Thymus (tissue), 11 donors: ENCODE data around the gene TGFB2. TPM values are rescaled to one million over a fixed set of nuclear protein-coding genes. Genes with fewer than 3 reads are reported as not detected.

Experiments used
- DNase-seq, 9 donors: peaks; one replicate each; pipeline ENCODE4 v3.0.0-alpha.2; 2013; ENCODE audit warnings: low spot score in 9 of 9, low read depth in 6 of 9, missing footprints in 1 of 9
- H3K27ac ChIP-seq, 2 donors: one replicate each; pipeline ENCODE4 v1.5.1; 2013; ENCODE audit warnings: control low read depth in 1 of 2, low read depth in 1 of 2, low read length in 1 of 2, mild to moderate bottlenecking in 1 of 2, moderate library complexity in 1 of 2
- H3K27me3 ChIP-seq, 2 donors: one replicate each; pipeline ENCODE4 v1.5.1; 2013; ENCODE audit warnings: low read length in 1 of 2; ENCODE audit not compliant: control insufficient read depth in 2 of 2, insufficient read depth in 1 of 2
- H3K36me3 ChIP-seq, 2 donors: one replicate each; pipeline ENCODE4 v1.5.1; 2013; ENCODE audit warnings: low read length in 1 of 2, mild to moderate bottlenecking in 1 of 2, moderate library complexity in 1 of 2; ENCODE audit not compliant: control insufficient read depth in 2 of 2, insufficient read depth in 2 of 2
- H3K4me1 ChIP-seq, 2 donors: one replicate each; pipeline ENCODE4 v1.5.1; 2013; ENCODE audit warnings: low read length in 2 of 2; ENCODE audit not compliant: control insufficient read depth in 2 of 2, insufficient read depth in 2 of 2
- H3K4me3 ChIP-seq, 2 donors: one replicate each; pipeline ENCODE4 v1.5.1; 2013; ENCODE audit warnings: low read length in 2 of 2, control low read depth in 1 of 2, mild to moderate bottlenecking in 1 of 2
- H3K9me3 ChIP-seq, 2 donors: one replicate each; pipeline ENCODE4 v1.5.1; 2013; ENCODE audit warnings: low read length in 1 of 2, mild to moderate bottlenecking in 1 of 2; ENCODE audit not compliant: control insufficient read depth in 2 of 2, insufficient read depth in 1 of 2
- WGBS: extraction: QIAGEN DNeasy Blood & Tissue Kit; methylation state at CpG from one replicate; pipeline ENCODE4 v1.1.7; 2013; 5-methylcytosine and 5-hydroxymethylcytosine counted together
- polyA plus RNA-seq: library from polyadenylated mRNA; stranded (reverse); fragments of 200-250 nt; gene quantifications from one replicate; pipeline ENCODE4 v1.2.3, GENCODE V29; 2013
- total RNA-seq: library from RNA; stranded (reverse); fragments of 120-200 nt; gene quantifications from one replicate; pipeline ENCODE4 v1.2.4, GENCODE V29; 2013
- donor health status: healthy.

The TGFB2 gene
- total and polyA plus RNA-seq, 2 donors, result 0.94 to 1.6 TPM

- 90% methylated on average over 3 of the region's 3 CpGs for WGBS
- H3K27ac ChIP-seq, result no peak overlapping the region
- H3K9me3 ChIP-seq, result no peaks in the 10 kb centered on the region
- H3K4me3 ChIP-seq, result no peak overlapping the region
- no peak for DNase-seq
- no peaks in the 10 kb centered on the region for H3K4me1 ChIP-seq
- H3K36me3 ChIP-seq, result no peaks in the 10 kb centered on the region
- H3K27me3 ChIP-seq, result no peaks in the 10 kb centered on the region
Measured at GRCh38 chr1:218390618-218391017, 45.5 kb downstream of the TGFB2 start.

GRCh38 chr1:218392780-218393179, 47.6 kb downstream of the TGFB2 start:
- 96% methylated on average over 4 of the region's 4 CpGs for WGBS
- Histone ChIP-seq H3K9me3 (no peaks in the 10 kb centered on the region), H3K36me3 (no peaks in the 10 kb centered on the region), H3K27me3 (no peaks in the 10 kb centered on the region), H3K27ac (no peak overlapping the region), H3K4me1 (no peaks in the 10 kb centered on the region), H3K4me3 (no peak overlapping the region)
- no peak for DNase-seq

- Histone ChIP-seq H3K36me3 (no peaks in the 10 kb centered on the region), H3K9me3 (no peaks in the 10 kb centered on the region), H3K27ac (no peak overlapping the region), H3K4me3 (no peak overlapping the region), H3K27me3 (no peaks in the 10 kb centered on the region), H3K4me1 (no peaks in the 10 kb centered on the region)
- 93% methylated on average over 11 of the region's 11 CpGs for WGBS
- peak in 2 of 9 donors; percentile 4 to 26 for DNase-seq
Measured at GRCh38 chr1:218394416-218394815, 49.3 kb downstream of the TGFB2 start.

GRCh38 chr1:218394989-218395388, 49.9 kb downstream of the TGFB2 start:
- WGBS, result over 99% methylated on average over 2 of the region's 2 CpGs
- H3K9me3 ChIP-seq, result no peaks in the 10 kb centered on the region
- no peak overlapping the region for H3K4me3 ChIP-seq
- no peak for DNase-seq
- no peaks in the 10 kb centered on the region for H3K27me3 ChIP-seq
- H3K36me3 ChIP-seq, result no peaks in the 10 kb centered on the region
- no peaks in the 10 kb centered on the region for H3K4me1 ChIP-seq
- H3K27ac ChIP-seq, result peak overlapping the region in 1 of 2 donors; percentile 4

GRCh38 chr1:218395916-218396315, 50.8 kb downstream of the TGFB2 start:
- H3K4me1 ChIP-seq, result no peaks in the 10 kb centered on the region
- no peak overlapping the region for H3K4me3 ChIP-seq
- no peaks in the 10 kb centered on the region for H3K36me3 ChIP-seq
- H3K9me3 ChIP-seq, result no peaks in the 10 kb centered on the region
- no peaks in the 10 kb centered on the region for H3K27me3 ChIP-seq
- WGBS, result 52% methylated on average over 1 of the region's 1 CpG
- DNase-seq, result no peak
- H3K27ac ChIP-seq, result no peak overlapping the region

- no peak for DNase-seq
- Histone ChIP-seq H3K36me3 (no peaks in the 10 kb centered on the region), H3K27me3 (no peaks in the 10 kb centered on the region), H3K4me1 (no peaks in the 10 kb centered on the region), H3K9me3 (no peaks in the 10 kb centered on the region), H3K4me3 (no peak overlapping the region), H3K27ac (no peak overlapping the region)
- WGBS, result 82% methylated on average over 8 of the region's 8 CpGs
Measured at GRCh38 chr1:218397752-218398339, 52.7 kb downstream of the TGFB2 start.

- H3K4me3 ChIP-seq, result no peak overlapping the region
- no peaks in the 10 kb centered on the region for H3K27me3 ChIP-seq
- H3K9me3 ChIP-seq, result no peaks in the 10 kb centered on the region
- H3K36me3 ChIP-seq, result no peaks in the 10 kb centered on the region
- no peak overlapping the region for H3K27ac ChIP-seq
- 89% methylated on average over 3 of the region's 3 CpGs for WGBS
- no peak for DNase-seq
- no peaks in the 10 kb centered on the region for H3K4me1 ChIP-seq
Measured at GRCh38 chr1:218400624-218401023, 55.5 kb downstream of the TGFB2 start.

- Histone ChIP-seq H3K36me3 (no peaks in the 10 kb centered on the region), H3K4me1 (no peaks in the 10 kb centered on the region), H3K27ac (no peak overlapping the region), H3K9me3 (no peaks in the 10 kb centered on the region), H3K27me3 (no peaks in the 10 kb centered on the region), H3K4me3 (no peak overlapping the region)
- no peak for DNase-seq
- 88% methylated on average over 12 of the region's 12 CpGs for WGBS
Measured at GRCh38 chr1:218401441-218401997, 56.4 kb downstream of the TGFB2 start.

GRCh38 chr1:218401998-218402785, 57.1 kb downstream of the TGFB2 start:
- WGBS, result 88% methylated on average over 8 of the region's 8 CpGs
- no peaks in the 10 kb centered on the region for H3K27me3 ChIP-seq
- no peak overlapping the region for H3K27ac ChIP-seq
- no peak for DNase-seq
- no peak overlapping the region for H3K4me3 ChIP-seq
- H3K9me3 ChIP-seq, result no peaks in the 10 kb centered on the region
- no peaks in the 10 kb centered on the region for H3K4me1 ChIP-seq
- no peaks in the 10 kb centered on the region for H3K36me3 ChIP-seq
